Epithelial cell of prostate (primary cell): ENCODE data around the gene COMMD4.
"Not testable (repeated sequence)": the region's sequence is repeated elsewhere in the genome, so short reads cannot be mapped to it uniquely, and the experiment has no call there.

Experiments
- DNase-seq: peaks from one replicate; pipeline ENCODE4 v3.0.0-alpha.2; 2011; ENCODE audit warnings: low read depth, low spot score
- H3K27ac ChIP-seq: fragments of 450-650 bp; 2 replicates; pipeline ENCODE4 v1.5.1; 2017; ENCODE audit warnings: mild to moderate bottlenecking

COMMD4 gene

DNA sequence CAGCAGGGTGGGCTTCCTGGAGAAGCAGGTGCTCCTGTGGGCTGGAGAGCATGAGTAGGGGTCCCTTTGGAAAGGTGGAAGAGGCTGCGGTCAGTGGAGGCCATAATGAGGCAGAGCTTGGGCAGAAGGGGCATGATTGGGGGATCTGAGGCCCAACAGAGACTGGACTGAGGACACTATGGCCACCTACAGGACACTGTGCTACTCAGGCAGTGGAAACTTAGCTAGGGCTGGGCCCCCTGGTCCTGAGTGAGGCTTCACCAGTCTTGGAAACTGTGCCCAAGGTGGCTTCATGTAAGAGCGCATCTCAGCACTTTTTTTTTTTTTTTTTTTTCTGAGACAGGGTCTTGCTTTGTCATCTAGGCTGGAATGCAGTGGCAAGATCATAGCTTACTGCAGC lies 6.3 kb upstream of the COMMD4 start:
- no peak for DNase-seq
- H3K27ac ChIP-seq = no peak overlapping the region

- not testable (repeated sequence) for DNase-seq, H3K27ac ChIP-seq
Observed at GRCh38 chr15:75332093-75332492, 3.8 kb upstream of the COMMD4 start.

DNA sequence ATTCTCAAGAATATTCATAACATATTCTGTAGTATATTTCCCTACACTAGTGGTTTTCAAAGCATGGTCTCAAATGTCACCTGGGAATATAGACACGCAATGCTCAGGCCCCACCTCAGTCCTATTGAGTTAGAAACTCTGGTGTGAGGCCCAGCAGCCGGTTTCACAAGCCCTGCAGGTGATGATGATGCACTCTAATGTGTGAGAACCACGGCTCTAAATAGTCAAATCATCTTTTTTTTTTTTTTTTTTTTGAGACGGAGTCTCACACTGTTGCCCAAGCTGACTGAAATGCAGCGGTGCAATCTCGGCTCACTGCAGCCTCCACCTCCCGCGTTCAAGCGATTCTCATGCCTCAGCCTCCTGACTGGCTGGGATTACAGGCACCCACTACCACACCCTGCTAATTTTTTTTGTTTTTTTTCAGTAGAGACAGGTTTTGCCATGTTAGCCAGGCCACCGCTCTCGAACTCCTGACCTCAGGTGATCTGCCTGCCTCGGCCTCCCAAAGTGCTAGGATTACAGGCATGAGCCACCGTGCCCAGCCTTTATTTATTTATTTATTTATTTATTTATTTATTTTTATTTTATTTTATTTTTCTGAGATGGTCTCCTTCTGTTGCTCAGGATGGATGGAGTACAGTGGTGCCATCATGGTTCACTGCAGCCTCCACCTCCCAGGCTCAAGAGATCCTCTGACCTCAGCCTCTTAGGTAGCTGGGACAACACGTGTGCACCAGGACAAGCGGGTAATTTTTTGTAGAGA lies 2.0 kb upstream of the COMMD4 start:
- not testable (repeated sequence) for H3K27ac ChIP-seq, DNase-seq

DNA sequence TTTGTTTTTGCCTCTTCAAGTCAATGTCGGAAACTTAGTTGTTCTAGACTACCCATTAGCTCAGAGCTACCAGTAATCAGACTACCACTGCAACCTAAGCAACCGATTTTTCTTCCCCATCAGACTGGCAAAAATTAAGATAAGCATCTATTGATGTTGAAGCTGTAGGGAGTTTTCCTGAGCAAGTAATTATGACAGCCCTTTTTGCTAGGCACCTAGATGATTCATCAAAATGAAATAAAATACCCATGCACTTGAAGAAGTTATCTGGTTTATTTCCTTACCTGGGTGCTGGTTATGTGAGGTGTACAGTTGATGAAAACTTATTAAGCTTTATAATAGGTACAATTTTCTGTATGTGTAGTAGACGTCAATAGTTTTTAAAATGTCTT lies 554 bp upstream of the COMMD4 start:
- H3K27ac ChIP-seq = peak overlapping the region; percentile 24
- no peak for DNase-seq

GRCh38 chr15:75338661-75339240 lies 2.9 kb downstream of the COMMD4 start:
- DNase-seq = no peak
- no peak overlapping the region for H3K27ac ChIP-seq

DNA sequence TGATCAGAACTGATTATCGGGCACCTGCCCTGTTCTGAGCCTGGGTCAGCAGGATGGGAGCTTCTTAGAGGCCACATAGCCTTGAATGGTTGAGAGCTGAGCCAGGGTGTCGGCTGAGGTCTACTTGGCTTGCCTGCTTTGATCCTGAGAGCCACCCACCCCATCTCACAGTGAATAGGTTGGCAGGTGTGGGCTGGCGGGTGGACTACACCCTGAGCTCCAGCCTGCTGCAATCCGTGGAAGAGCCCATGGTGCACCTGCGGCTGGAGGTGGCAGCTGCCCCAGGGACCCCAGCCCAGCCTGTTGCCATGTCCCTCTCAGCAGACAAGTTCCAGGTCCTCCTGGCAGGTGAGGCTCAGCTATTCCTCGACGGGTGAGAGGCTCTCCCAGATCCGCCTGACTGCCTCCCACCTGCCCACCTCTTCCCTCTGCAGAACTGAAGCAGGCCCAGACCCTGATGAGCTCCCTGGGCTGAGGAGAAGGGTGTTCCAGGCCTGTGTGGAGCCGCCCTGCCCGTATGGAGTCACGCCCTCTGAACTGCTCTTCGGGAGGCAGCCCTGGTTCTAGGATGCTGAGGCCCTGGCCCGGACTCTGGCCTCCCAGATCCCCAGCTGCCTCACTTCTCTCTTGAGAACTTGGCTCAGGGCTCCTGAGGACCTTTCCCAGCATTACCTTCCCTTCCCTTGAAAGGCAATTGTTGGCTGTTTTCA lies 3.8 kb downstream of the COMMD4 start:
- no peak overlapping the region for H3K27ac ChIP-seq
- no peak for DNase-seq

DNA sequence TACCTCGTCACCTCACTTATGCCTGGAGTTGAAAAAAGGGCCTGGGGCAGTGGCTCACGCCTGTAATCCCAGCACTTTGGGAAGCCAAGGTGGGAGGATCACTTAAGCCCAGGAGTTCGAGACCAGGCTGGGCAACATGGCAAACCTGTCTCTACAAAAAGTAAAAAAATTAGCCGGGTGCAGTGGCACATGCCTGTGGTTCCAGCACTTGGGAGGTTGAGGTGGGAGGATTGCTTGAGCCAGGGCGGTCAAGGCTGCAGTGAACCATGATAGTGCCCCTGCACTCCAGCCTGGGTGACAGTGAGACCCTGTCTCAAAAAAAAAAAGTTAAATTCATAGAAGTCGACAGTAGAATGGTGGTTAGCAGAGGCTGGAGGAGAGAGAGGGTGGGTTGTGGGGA lies 6.4 kb downstream of the COMMD4 start:
- no peak for DNase-seq
- H3K27ac ChIP-seq = no peak overlapping the region

DNA sequence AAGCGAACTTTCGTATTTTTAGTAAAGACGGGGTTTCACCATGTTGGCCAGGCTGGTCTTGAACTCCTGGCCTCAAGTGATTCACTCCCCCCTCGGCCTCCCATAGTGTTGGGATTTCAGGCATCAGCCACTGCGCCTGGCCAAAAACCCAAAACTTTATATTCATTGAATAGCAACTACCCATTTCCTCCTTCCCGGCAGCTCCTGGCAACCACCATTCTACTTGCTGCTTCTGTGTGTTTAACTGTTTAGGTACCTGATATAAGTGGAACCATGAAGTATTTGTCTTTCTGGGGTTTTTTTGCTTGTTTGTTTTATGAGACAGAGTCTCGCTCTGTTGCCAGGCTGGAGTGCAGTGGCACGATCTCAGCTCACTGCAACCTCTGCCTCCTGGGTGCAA lies 8.1 kb downstream of the COMMD4 start:
- DNase-seq, H3K27ac ChIP-seq: not testable (repeated sequence)

- no peak within 1 kb of the TSS for H3K27ac ChIP-seq
- no peak for DNase-seq
Observed at GRCh38 chr15:75346796-75347221, 10.9 kb downstream of the COMMD4 start, which contains the start of gene NEIL1. TSS of gene NEIL1 (plus strand) at chr15:75347039. CDS start at chr15:75348906, 1,867 bp downstream.

DNA sequence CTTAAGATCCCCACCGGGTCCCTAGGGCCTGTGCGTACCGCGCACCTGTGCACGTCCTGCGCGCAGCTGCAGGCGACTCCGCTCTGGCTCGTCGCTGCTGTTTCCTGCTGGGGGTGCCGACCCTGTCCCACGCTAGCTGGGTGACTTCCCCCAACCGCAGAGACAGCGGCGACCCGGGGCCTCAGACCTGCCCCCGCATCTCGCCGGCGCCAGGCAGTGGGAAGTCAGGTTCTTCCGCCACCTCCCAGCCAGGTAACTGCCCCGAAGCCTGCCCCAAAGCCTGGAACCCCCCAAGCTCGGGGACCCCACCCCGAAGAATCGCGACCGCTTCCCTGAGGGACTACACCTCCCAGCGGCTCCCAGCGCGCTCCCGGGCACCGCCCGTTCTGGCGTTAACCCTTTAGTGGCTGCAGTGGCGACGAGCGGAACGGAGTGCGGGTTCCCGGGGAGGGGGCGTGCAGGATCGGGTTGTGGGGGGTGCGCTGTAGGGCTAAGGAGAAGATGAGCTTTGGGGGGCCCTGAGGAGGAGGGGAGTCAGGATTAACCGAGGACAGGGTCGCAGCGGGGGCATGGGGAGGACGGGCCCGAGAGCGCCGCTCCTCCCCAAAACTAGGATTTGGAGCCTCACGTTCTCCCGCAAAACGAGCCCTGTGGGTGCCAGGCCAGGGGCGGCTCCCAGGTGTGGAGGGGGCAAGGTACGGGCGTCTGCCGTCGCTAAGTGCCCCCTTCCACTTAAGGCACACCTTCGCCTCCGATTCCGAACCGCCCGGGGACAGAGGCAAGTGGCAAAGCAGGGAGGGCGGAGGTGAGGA lies 11.6 kb downstream of the COMMD4 start:
- no peak for DNase-seq
- no peak overlapping the region for H3K27ac ChIP-seq

- no peak overlapping the region for H3K27ac ChIP-seq
- DNase-seq = no peak
Observed at GRCh38 chr15:75348034-75348561, 12.2 kb downstream of the COMMD4 start.

DNA sequence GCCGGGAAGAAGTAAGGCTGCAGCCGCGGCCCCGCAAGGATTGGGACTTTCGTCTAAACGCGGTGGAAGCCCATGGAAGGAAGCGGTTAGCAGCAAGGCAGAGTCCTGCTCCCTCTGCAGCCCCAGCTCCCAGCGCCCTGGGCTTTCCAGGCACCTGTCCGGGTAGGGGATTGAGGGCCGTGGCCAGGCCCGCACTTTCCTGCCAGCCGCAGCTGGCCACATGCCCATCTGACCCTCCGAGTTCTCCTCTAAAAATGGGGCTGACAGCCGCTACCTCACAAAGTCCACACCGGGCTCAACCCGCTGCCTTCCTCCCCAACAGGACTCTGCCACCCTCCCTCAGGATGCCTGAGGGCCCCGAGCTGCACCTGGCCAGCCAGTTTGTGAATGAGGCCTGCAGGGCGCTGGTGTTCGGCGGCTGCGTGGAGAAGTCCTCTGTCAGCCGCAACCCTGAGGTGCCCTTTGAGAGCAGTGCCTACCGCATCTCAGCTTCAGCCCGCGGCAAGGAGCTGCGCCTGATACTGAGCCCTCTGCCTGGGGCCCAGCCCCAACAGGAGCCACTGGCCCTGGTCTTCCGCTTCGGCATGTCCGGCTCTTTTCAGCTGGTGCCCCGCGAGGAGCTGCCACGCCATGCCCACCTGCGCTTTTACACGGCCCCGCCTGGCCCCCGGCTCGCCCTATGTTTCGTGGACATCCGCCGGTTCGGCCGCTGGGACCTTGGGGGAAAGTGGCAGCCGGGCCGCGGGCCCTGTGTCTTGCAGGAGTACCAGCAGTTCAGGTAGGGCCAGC lies 12.9 kb downstream of the COMMD4 start:
- no peak overlapping the region for H3K27ac ChIP-seq
- no peak for DNase-seq

DNA sequence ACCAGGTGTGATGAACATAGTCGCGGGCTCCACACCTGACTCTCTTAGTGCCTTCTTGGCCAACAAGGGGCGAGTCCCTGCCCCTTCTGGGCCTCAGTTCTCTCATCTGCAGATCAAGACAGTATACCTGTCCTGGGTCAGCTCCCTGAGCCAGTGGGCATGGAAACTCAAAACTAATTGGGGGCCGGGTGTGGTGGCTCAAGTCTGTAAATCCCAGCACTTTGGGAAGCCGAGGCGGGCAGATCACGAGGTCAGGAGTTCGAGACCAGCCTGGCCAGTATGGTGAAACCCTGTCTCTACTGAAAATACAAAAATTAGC lies 13.4 kb downstream of the COMMD4 start:
- DNase-seq, H3K27ac ChIP-seq: not testable (repeated sequence)

GRCh38 chr15:75349851-75350588 lies 14.2 kb downstream of the COMMD4 start:
- no peak for DNase-seq
- H3K27ac ChIP-seq = no peak overlapping the region

- H3K27ac ChIP-seq = no peak overlapping the region
- no peak for DNase-seq
Observed at GRCh38 chr15:75350601-75351361, 14.9 kb downstream of the COMMD4 start.

- DNase-seq = no peak
- H3K27ac ChIP-seq = no peak overlapping the region
Observed at GRCh38 chr15:75352186-75353080, 16.6 kb downstream of the COMMD4 start.

- H3K27ac ChIP-seq = no peak overlapping the region
- DNase-seq = no peak
Observed at GRCh38 chr15:75353604-75354003, 17.7 kb downstream of the COMMD4 start.
